ENCODE data around the gene PNN. TPM values are rescaled to one million over a fixed set of nuclear protein-coding genes. Genes with fewer than 3 reads are reported as not detected.

PNN gene
- total RNA-seq, 1 donor from 2014 or later: 109 TPM

DNA sequence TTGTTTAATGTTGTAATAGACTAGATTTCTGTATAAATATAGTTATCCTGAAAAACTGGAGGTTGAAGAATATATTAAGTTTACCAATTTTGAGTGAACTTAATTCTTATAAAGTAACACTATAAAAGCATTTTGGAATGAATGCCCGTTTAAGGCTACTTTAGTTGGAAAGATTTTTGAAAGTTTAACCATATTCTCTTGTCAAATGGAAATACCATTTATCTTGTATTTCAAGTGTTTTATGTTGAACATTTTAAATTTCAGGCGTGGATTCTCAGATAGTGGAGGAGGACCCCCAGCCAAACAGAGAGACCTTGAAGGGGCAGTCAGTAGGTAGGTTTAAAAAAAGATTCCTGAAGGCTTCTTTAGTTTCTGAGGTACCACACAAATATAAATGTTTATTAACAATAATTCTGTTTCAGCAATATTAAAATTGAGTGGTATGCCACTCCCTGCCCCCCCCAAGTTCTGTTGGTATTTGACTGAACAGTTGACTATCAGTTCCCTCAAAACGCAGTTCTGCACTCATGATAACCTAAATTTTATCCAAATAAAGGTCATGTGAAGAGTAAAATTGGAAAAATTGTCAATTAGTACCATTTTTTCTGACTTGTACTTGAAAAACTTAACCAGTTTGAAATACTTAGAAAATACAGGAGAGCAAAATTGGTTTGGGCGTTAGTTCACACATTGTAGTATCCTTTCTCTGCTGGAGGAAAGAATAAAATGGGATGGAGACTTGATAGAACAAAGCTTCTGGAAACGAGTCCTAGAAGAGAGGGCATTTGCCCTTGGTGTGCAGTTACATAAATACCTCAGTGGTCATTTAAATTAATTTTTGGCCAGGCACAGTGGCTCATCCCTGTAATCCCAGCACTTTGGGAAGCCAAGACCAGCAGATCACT is 1.5 kb downstream of the PNN start:
- peaks cover 34% of the 10 kb centered on the region for H3K36me3 Mint-ChIP-seq (ENCODE audit: low read depth)
- H3K4me3 Mint-ChIP-seq: peak overlapping the region; percentile 99
- ChIA-PET CTCF (no interaction called here), POLR2A (interaction anchor here (0.7 to 1.8 kb wide), 2 partner anchors 96 to 255 kb away, joined by 4 to 35 read pairs; partner anchors contain the start of gene FBXO33)
- intact Hi-C loops (cut with micrococcal nuclease): no loop called here
- H3K27me3 Mint-ChIP-seq: no peaks in the 10 kb centered on the region
- peaks cover 38% of the 10 kb centered on the region for H3K4me1 Mint-ChIP-seq
- TF ChIP-seq, protein P1, sequence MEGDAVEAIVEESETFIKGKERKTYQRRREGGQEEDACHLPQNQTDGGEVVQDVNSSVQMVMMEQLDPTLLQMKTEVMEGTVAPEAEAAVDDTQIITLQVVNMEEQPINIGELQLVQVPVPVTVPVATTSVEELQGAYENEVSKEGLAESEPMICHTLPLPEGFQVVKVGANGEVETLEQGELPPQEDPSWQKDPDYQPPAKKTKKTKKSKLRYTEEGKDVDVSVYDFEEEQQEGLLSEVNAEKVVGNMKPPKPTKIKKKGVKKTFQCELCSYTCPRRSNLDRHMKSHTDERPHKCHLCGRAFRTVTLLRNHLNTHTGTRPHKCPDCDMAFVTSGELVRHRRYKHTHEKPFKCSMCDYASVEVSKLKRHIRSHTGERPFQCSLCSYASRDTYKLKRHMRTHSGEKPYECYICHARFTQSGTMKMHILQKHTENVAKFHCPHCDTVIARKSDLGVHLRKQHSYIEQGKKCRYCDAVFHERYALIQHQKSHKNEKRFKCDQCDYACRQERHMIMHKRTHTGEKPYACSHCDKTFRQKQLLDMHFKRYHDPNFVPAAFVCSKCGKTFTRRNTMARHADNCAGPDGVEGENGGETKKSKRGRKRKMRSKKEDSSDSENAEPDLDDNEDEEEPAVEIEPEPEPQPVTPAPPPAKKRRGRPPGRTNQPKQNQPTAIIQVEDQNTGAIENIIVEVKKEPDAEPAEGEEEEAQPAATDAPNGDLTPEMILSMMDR (IDR thresholded peaks at IDR 0.05): no peak
- ATAC-seq (ENCODE audit: low read depth) (no peak), DNase-seq (no peak)
- no peaks in the 10 kb centered on the region for H3K9me3 Mint-ChIP-seq
- H3K27ac Mint-ChIP-seq: peak overlapping the region; percentile 99

DNA sequence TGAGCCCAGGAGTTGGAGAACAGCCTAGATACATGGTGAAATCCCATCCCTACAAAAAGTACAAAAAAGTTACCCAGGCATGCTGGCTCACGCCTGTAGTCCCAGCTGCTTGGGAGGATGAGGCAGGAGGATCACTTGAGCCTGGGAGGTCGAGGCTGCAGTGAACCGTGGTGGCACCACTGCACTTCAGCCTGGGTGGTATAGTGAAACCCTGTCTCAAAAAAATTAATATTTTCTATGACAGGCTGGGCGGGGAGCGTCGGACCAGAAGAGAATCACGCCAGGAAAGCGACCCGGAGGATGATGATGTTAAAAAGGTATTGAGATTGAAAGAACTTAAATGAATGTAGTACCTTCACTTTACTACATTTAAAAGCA is 2.1 kb downstream of the PNN start:
- no peaks in the 10 kb centered on the region for H3K9me3 Mint-ChIP-seq
- H3K4me1 Mint-ChIP-seq: peaks cover 36% of the 10 kb centered on the region
- intact Hi-C loops (cut with micrococcal nuclease): no loop called here
- peaks cover 34% of the 10 kb centered on the region for H3K36me3 Mint-ChIP-seq (ENCODE audit: low read depth)
- no peaks in the 10 kb centered on the region for H3K27me3 Mint-ChIP-seq
- ATAC-seq (ENCODE audit: low read depth) (no peak), DNase-seq (no peak)
- TF ChIP-seq, protein P1 (IDR thresholded peaks at IDR 0.05): no peak
- peak overlapping the region; percentile 41 for H3K4me3 Mint-ChIP-seq
- ChIA-PET CTCF (no interaction called here), POLR2A (interaction anchor here (0.7 kb wide), 1 partner anchor 96 kb away, joined by 4 read pairs; no protein-coding TSS in a partner anchor)
- peak overlapping the region; percentile 35 for H3K27ac Mint-ChIP-seq

DNA sequence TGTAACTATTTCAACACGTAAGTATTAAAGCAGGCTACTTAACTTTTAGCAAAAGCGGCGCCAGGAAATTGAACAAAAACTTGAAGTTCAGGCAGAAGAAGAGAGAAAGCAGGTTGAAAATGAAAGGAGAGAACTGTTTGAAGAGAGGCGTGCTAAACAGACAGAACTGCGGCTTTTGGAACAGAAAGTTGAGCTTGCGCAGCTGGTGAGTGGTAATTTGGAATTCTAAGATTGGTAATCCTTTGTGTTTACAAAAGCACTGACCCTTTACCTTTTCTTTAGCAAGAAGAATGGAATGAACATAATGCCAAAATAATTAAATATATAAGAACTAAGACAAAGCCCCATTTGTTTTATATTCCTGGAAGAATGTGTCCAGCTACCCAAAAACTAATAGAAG is 4.0 kb downstream of the PNN start:
- DNase-seq (no peak), ATAC-seq (ENCODE audit: low read depth) (no peak)
- H3K9me3 Mint-ChIP-seq: no peaks in the 10 kb centered on the region
- ChIA-PET POLR2A (interaction anchor here (0.7 to 1.2 kb wide), 3 partner anchors 9 to 14 kb away, joined by 3 to 4 read pairs (median 3); partner anchors contain the start of gene TRAPPC6B), CTCF (no interaction called here)
- no peak overlapping the region for H3K27ac Mint-ChIP-seq
- TF ChIP-seq, protein P1 (IDR thresholded peaks at IDR 0.05): no peak
- no peak overlapping the region for H3K4me3 Mint-ChIP-seq
- peaks cover 32% of the 10 kb centered on the region for H3K4me1 Mint-ChIP-seq
- intact Hi-C loops (cut with micrococcal nuclease): no loop called here
- no peaks in the 10 kb centered on the region for H3K27me3 Mint-ChIP-seq
- peaks cover 44% of the 10 kb centered on the region for H3K36me3 Mint-ChIP-seq (ENCODE audit: low read depth)

DNA sequence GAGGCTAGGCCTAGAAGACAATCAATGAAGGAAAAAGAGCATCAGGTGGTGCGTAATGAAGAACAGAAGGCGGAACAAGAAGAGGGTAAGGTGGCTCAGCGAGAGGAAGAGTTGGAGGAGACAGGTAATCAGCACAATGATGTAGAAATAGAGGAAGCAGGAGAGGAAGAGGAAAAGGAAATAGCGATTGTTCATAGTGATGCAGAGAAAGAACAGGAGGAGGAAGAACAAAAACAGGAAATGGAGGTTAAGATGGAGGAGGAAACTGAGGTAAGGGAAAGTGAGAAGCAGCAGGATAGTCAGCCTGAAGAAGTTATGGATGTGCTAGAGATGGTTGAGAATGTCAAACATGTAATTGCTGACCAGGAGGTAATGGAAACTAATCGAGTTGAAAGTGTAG is 5.5 kb downstream of the PNN start:
- no peak for DNase-seq
- Mint-ChIP-seq H3K27me3 (no peaks in the 10 kb centered on the region), H3K36me3 (ENCODE audit: low read depth) (peaks cover 48% of the 10 kb centered on the region), H3K4me1 (peaks cover 22% of the 10 kb centered on the region), H3K4me3 (no peak overlapping the region), H3K9me3 (no peaks in the 10 kb centered on the region), H3K27ac (no peak overlapping the region)
- no peak for ATAC-seq (ENCODE audit: low read depth)
- intact Hi-C loops (cut with micrococcal nuclease): no loop called here
- ChIA-PET POLR2A (interaction anchor here (1.2 kb wide), 1 partner anchor 11 kb away, joined by 3 read pairs; the partner anchor contains the start of gene TRAPPC6B), CTCF (no interaction called here)
- TF ChIP-seq, protein P1 (IDR thresholded peaks at IDR 0.05): no peak

DNA sequence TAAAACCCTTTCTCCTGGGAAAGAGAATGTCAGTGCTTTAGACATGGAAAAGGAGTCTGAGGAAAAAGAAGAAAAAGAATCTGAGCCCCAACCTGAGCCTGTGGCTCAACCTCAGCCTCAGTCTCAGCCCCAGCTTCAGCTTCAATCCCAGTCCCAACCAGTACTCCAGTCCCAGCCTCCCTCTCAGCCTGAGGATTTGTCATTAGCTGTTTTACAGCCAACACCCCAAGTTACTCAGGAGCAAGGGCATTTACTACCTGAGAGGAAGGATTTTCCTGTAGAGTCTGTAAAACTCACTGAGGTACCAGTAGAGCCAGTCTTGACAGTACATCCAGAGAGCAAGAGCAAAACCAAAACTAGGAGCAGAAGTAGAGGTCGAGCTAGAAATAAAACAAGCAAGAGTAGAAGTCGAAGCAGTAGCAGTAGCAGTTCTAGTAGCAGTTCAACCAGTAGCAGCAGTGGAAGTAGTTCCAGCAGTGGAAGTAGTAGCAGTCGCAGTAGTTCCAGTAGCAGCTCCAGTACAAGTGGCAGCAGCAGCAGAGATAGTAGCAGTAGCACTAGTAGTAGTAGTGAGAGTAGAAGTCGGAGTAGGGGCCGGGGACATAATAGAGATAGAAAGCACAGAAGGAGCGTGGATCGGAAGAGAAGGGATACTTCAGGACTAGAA is 6.1 kb downstream of the PNN start:
- H3K27me3 Mint-ChIP-seq: no peaks in the 10 kb centered on the region
- ChIA-PET CTCF (no interaction called here), POLR2A (no interaction called here)
- intact Hi-C loops (cut with micrococcal nuclease): no loop called here
- no peak overlapping the region for H3K27ac Mint-ChIP-seq
- H3K4me1 Mint-ChIP-seq: peaks cover 16% of the 10 kb centered on the region
- no peak overlapping the region for H3K4me3 Mint-ChIP-seq
- no peaks in the 10 kb centered on the region for H3K9me3 Mint-ChIP-seq
- peaks cover 42% of the 10 kb centered on the region for H3K36me3 Mint-ChIP-seq (ENCODE audit: low read depth)
- DNase-seq (no peak), ATAC-seq (ENCODE audit: low read depth) (no peak)
- TF ChIP-seq, protein P1 (IDR thresholded peaks at IDR 0.05): no peak

Measured in activated B cell treated with CpG ODN at 0.5 μM for 24 hours (primary cell).